GM12878 (cell line): Measurements from ENCODE around the gene TCERG1. TPM values are rescaled to one million over a fixed set of nuclear protein-coding genes. Genes with fewer than 3 reads are reported as not detected.

ENCODE experiments used
- ATAC-seq: fragments of 200-7000 bp; cut with Tn5 transposase; 3 replicates; pipeline ENCODE4 v1.9.1; 2020; ENCODE audit warnings: mild to moderate bottlenecking, moderate library complexity
- BruUV-seq: library from RNA; stranded (reverse); fragments of 400-500 nt; replicated peaks from 2 replicates; lab custom pipeline; 2021; lab: Mats Ljungman, UMichigan
- CTCF ChIA-PET: fragments of 300-600 bp; sonication (Branson Sonifier 250); formaldehyde crosslinking; extraction: SDS; loops from one replicate; lab custom pipeline; 2021; ENCODE audit warnings: inconsistent platforms; lab: Yijun Ruan, JAX
- POLR2A ChIA-PET: fragments of 350-600 bp; formaldehyde crosslinking; extraction: SDS; loops from one replicate; lab custom pipeline; 2021; ENCODE audit warnings: inconsistent platforms; lab: Charles Lee
- RAD21 ChIA-PET: fragments of 300-600 bp; sonication (Branson Sonifier 250); formaldehyde crosslinking; loops from one replicate; lab custom pipeline; 2023; ENCODE audit warnings: antibody characterized with exemption; ENCODE audit not compliant: unreplicated experiment; lab: Charles Lee
- SMC1A ChIA-PET: fragments of 300-600 bp; sonication (Branson Sonifier 250); formaldehyde crosslinking; loops from one replicate; lab custom pipeline; 2023; ENCODE audit not compliant: unreplicated experiment, uncharacterized antibody; lab: Charles Lee
- DNase-seq: peaks from one replicate; pipeline ENCODE4 v3.0.0-alpha.2; 2011; ENCODE audit warnings: low read depth, low spot score
- FAIRE-seq: peaks from 3 replicates; lab custom pipeline; 2011; peaks lifted over from hg19 to GRCh38; lab: Jason Lieb, UNC
- H2AFZ ChIP-seq: 2 replicates; pipeline ENCODE4 v1.6.0; 2011; ENCODE audit warnings: low read depth, low read length, control low read depth; ENCODE audit not compliant: control insufficient read depth
- H3K27ac ChIP-seq: 2 replicates; pipeline ENCODE4 v1.5.1; 2011; ENCODE audit warnings: control low read depth; ENCODE audit not compliant: control insufficient read depth, insufficient read depth
- H3K27me3 ChIP-seq, 2 experiments: replicated peaks in 1 of 2; 2 replicates each; pipeline versions ENCODE4 v1.6.0 to v1.6.1; 2011; ENCODE audit warnings: low read length in 1 of 2; ENCODE audit not compliant: control insufficient read depth in 2 of 2, insufficient read depth in 2 of 2
- H3K36me3 ChIP-seq, 2 experiments: 2 replicates each; pipeline ENCODE4 v1.5.1; 2011; ENCODE audit warnings: low read length in 1 of 2; ENCODE audit not compliant: control insufficient read depth in 2 of 2, insufficient read depth in 2 of 2
- H3K4me1 ChIP-seq: 2 replicates; pipeline ENCODE4 v1.6.1; 2011; ENCODE audit warnings: mild to moderate bottlenecking, low read length, moderate library complexity, mixed read lengths; ENCODE audit not compliant: control insufficient read depth, insufficient read depth
- H3K4me2 ChIP-seq: 2 replicates; pipeline ENCODE4 v1.6.0; 2011; ENCODE audit warnings: control low read depth; ENCODE audit not compliant: control insufficient read depth, insufficient read depth
- H3K4me3 ChIP-seq: fragments of 200-600 bp; sonication (generic); 2 replicates; pipeline ENCODE4 v1.5.1; 2016
- H3K79me2 ChIP-seq: 2 replicates; pipeline ENCODE4 v1.6.0; 2011; ENCODE audit warnings: low read length; ENCODE audit not compliant: control insufficient read depth, insufficient read depth
- H3K9ac ChIP-seq: 2 replicates; pipeline ENCODE4 v1.8.0; 2011; ENCODE audit warnings: low read length, control low read depth, mixed read lengths; ENCODE audit not compliant: control insufficient read depth, insufficient read depth
- H3K9me3 ChIP-seq: replicated peaks from 3 replicates; pipeline ENCODE4 v1.5.1; 2011; ENCODE audit warnings: mild to moderate bottlenecking, low read length; ENCODE audit not compliant: control insufficient read depth, insufficient read depth
- H4K20me1 ChIP-seq: 2 replicates; pipeline ENCODE4 v1.6.0; 2011; ENCODE audit not compliant: control insufficient read depth, insufficient read depth
- ASH2L ChIP-seq: fragments of 300-600, 200-600 bp; sonication (generic); IDR thresholded peaks from 2 replicates; pipeline ENCODE4 v1.6.1; 2017; ENCODE audit warnings: low read depth, mild to moderate bottlenecking, borderline replicate concordance
- BACH1 ChIP-seq: fragments of 450-650 bp; IDR thresholded peaks from 2 replicates; pipeline ENCODE4 v1.6.1; 2017; ENCODE audit warnings: mild to moderate bottlenecking, borderline replicate concordance
- BCLAF1 ChIP-seq: fragments of 450-650 bp; IDR thresholded peaks from 2 replicates; pipeline ENCODE4 v1.6.1; 2017; ENCODE audit warnings: antibody characterized with exemption, mild to moderate bottlenecking, moderate library complexity
- BMI1 ChIP-seq: fragments of 450-650 bp; IDR thresholded peaks from 2 replicates; pipeline ENCODE4 v1.6.1; 2016; ENCODE audit warnings: mild to moderate bottlenecking, moderate library complexity, borderline replicate concordance
- CHD2 ChIP-seq: IDR thresholded peaks from 2 replicates; pipeline ENCODE4 v1.6.1; 2011; ENCODE audit warnings: low read depth, low read length, improper control_type of control experiment, borderline replicate concordance
- GATAD2B ChIP-seq: fragments of 450-650 bp; conservative IDR thresholded peaks from 2 replicates; pipeline ENCODE4 v1.6.1; 2017; ENCODE audit warnings: low read depth, mild to moderate bottlenecking, moderate library complexity
- HDAC2 ChIP-seq: fragments of 200-600 bp; sonication (generic); IDR thresholded peaks from 2 replicates; pipeline ENCODE4 v1.6.1; 2017
- JUND ChIP-seq: IDR thresholded peaks from 2 replicates; pipeline ENCODE4 v1.6.1; 2012; ENCODE audit warnings: low read depth, mild to moderate bottlenecking, low read length, improper control_type of control experiment, moderate library complexity
- KLF5 ChIP-seq: fragments of 450-650 bp; IDR thresholded peaks from 2 replicates; pipeline ENCODE4 v1.6.1; 2014; ENCODE audit warnings: mild to moderate bottlenecking; ENCODE audit not compliant: partially characterized antibody
- MYC ChIP-seq: IDR thresholded peaks from 2 replicates; pipeline ENCODE4 v1.6.1; 2011; ENCODE audit warnings: mild to moderate bottlenecking, low read length, moderate library complexity, inconsistent platforms; ENCODE audit not compliant: insufficient read depth, insufficient replicate concordance, insufficient read length, severe bottlenecking
- NFYA ChIP-seq: IDR thresholded peaks from 2 replicates; pipeline ENCODE4 v1.6.1; 2011; ENCODE audit warnings: low read depth, mild to moderate bottlenecking, low read length, improper control_type of control experiment, borderline replicate concordance
- NRF1 ChIP-seq: conservative IDR thresholded peaks from 2 replicates; pipeline ENCODE4 v1.6.1; 2011; ENCODE audit warnings: mild to moderate bottlenecking, low read depth, low read length, improper control_type of control experiment
- PML ChIP-seq: IDR thresholded peaks from 2 replicates; pipeline ENCODE4 v1.6.1; 2012; ENCODE audit warnings: low read length, inconsistent platforms
- PRDM15 ChIP-seq: fragments of 450-650 bp; formaldehyde crosslinking; IDR thresholded peaks from 2 replicates; pipeline ENCODE4 v1.4.0; 2020; ENCODE audit warnings: mild to moderate bottlenecking, moderate library complexity
- RELA ChIP-seq: fragments of 450-650 bp; IDR thresholded peaks from 2 replicates; pipeline ENCODE4 v1.8.0; 2014; ENCODE audit warnings: borderline replicate concordance; ENCODE audit not compliant: partially characterized antibody
- SUPT20H ChIP-seq: IDR thresholded peaks from 2 replicates; pipeline ENCODE4 v1.6.1; 2011; ENCODE audit warnings: low read depth, mild to moderate bottlenecking, low read length, moderate library complexity, borderline replicate concordance; ENCODE audit not compliant: control insufficient read depth
- SUZ12 ChIP-seq: fragments of 200-600 bp; sonication (generic); IDR thresholded peaks from one replicate; pipeline ENCODE4 v1.6.1; 2018; ENCODE audit warnings: antibody characterized with exemption, mild to moderate bottlenecking; ENCODE audit not compliant: unreplicated experiment
- TCF3 ChIP-seq: IDR thresholded peaks from 2 replicates; pipeline ENCODE4 v1.6.1; 2012; ENCODE audit warnings: low read depth, mild to moderate bottlenecking, low read length, borderline replicate concordance; ENCODE audit not compliant: insufficient read depth
- WGBS: methylation state at CpG from one replicate; pipeline ENCODE4 v1.1.6; 2016; ENCODE audit warnings: low lambda C conversion rate; ENCODE audit not compliant: insufficient replicate concordance, insufficient coverage; ENCODE audit errors: missing lambda C conversion rate; 5-methylcytosine and 5-hydroxymethylcytosine counted together
- in situ Hi-C: fragments of 300-500 bp; cut with MboI; formaldehyde crosslinking; loops from 9 replicates; pipeline ENCODE4 v1.14.3; 2018; ENCODE audit warnings: mixed read lengths
- intact Hi-C: fragments of 100-400 bp; cut with micrococcal nuclease; formaldehyde crosslinking; loops from one replicate; pipeline ENCODE4 v1.14.2; 2022; ENCODE audit not compliant: unreplicated experiment
- polyA plus RNA-seq, 11 experiments: library from polyadenylated mRNA; depleted of rRNA in 4 of 11; unstranded in 6 of 11; stranded (reverse) in 5 of 11; fragments of >200 nt; fragmentation: Nextera tagmentation in 4 of 11; fragmentation: Illumina TruSeq in 1 of 11; extraction: Ambion mirVana in 4 of 11; extraction: Trizol in 1 of 11; gene quantifications; 1 replicate in 1 of 11; 2 replicates in 10 of 11; pipeline versions ENCODE4 v1.2.1 to v1.2.3, GENCODE V29; 2011 to 2016; ENCODE audit warnings: inconsistent platforms in 2 of 11, missing spikeins in 2 of 11, low read depth in 1 of 11
- total RNA-seq, 4 experiments: library from RNA; depleted of rRNA in 3 of 4; stranded (reverse); fragments of >200 nt in 3 of 4; fragmentation: Illumina TruSeq in 1 of 4; extraction: Trizol in 1 of 4; gene quantifications; 2 replicates each; pipeline versions ENCODE4 v1.2.1 to v1.2.3, GENCODE V29; 2013 to 2021

TCERG1 gene
- total and polyA plus RNA-seq, 10 of the 15 experiments (the other 5 are each of a cell fraction or from before 2014, with no cell fraction given): 51.5 to 131 (median 91.6) TPM

GRCh38 chr5:146475906-146476305, 28.8 kb downstream of the TCERG1 start (continued):
- TF ChIP-seq PRDM15 (CRISPR knock-in tag) (no peak), MYC (no peak), SUZ12 (no peak)

GRCh38 chr5:146482775-146483174, 35.6 kb downstream of the TCERG1 start:
- Histone ChIP-seq H3K4me3 (no peak overlapping the region), H2AFZ (no peak overlapping the region), H3K9ac (no peak overlapping the region), H3K36me3 (peaks cover 1 to 17% of the 10 kb centered on the region in 2 experiments; a peak in 3 of 4 replicates), H4K20me1 (no peaks in the 10 kb centered on the region), H3K9me3 (no peaks in the 10 kb centered on the region), H3K79me2 (no peaks in the 10 kb centered on the region)
- ChIA-PET POLR2A (no interaction called here), RAD21 (no interaction called here), SMC1A (no interaction called here)
- ATAC-seq: no peak
- no TSS peak for BruUV-seq
- intact Hi-C loops: no loop called here
- 99% methylated on average over 2 of the region's 2 CpGs for WGBS
- TF ChIP-seq RELA (no peak), ASH2L (no peak), TCF3 (no peak), SUPT20H (no peak), KLF5 (no peak), BMI1 (no peak), CHD2 (no peak), BACH1 (no peak), HDAC2 (no peak), GATAD2B (no peak), NRF1 (no peak), PML (no peak), MYC (no peak), BCLAF1 (no peak), NFYA (no peak), JUND (no peak)
- TF ChIP-seq, all 136 proteins: peak for 0
- no peak overlapping the region for H3K4me2 ChIP-seq
- FAIRE-seq (no peak), DNase-seq (no peak)
- no peak overlapping the region for H3K27ac ChIP-seq
- H3K27me3 ChIP-seq: no peaks in the 10 kb centered on the region
- no peaks in the 10 kb centered on the region for H3K4me1 ChIP-seq
- CTCF ChIA-PET: no interaction called here
- in situ Hi-C loops: no loop called here
